CD8-positive, alpha-beta memory T cell (primary cell): ENCODE measurements around the gene ELMO1. TPM values are rescaled to one million over a fixed set of nuclear protein-coding genes. Genes with fewer than 3 reads are reported as not detected.

Source experiments
- CTCF ChIA-PET: fragments of 350-600 bp; sonication (Branson Sonifier 250); formaldehyde crosslinking; loops from one replicate; lab custom pipeline; 2021; ENCODE audit warnings: antibody characterized with exemption; lab: Charles Lee
- POLR2A ChIA-PET: fragments of 350-600 bp; sonication (Branson Sonifier 250); formaldehyde crosslinking; loops from one replicate; lab custom pipeline; 2021; ENCODE audit warnings: antibody characterized with exemption; lab: Charles Lee
- DNase-seq, 5 donors: peaks; one replicate each; pipeline versions ENCODE4 v3.0.0 to v3.0.0-alpha.2; 2020 to 2022; ENCODE audit warnings: mixed read lengths in 1 of 5
- H3K27ac ChIP-seq: one replicate; pipeline ENCODE4 v1.7.0; 2013; ENCODE audit warnings: low read depth, mild to moderate bottlenecking, low read length, moderate library complexity
- H3K27me3 ChIP-seq: 2 replicates; pipeline ENCODE4 v1.7.0; 2013; ENCODE audit warnings: low read length, mild to moderate bottlenecking; ENCODE audit not compliant: insufficient read depth, poor library complexity, severe bottlenecking
- H3K36me3 ChIP-seq: 2 replicates; pipeline ENCODE4 v1.7.0; 2013; ENCODE audit warnings: mild to moderate bottlenecking, low read length, moderate library complexity; ENCODE audit not compliant: insufficient read depth
- H3K4me1 ChIP-seq: 2 replicates; pipeline ENCODE4 v1.7.0; 2013; ENCODE audit warnings: mild to moderate bottlenecking, low read length, moderate library complexity; ENCODE audit not compliant: insufficient read depth
- H3K4me3 ChIP-seq: 2 replicates; pipeline ENCODE4 v1.7.0; 2013; ENCODE audit warnings: mild to moderate bottlenecking, low read length
- H3K9me3 ChIP-seq: 2 replicates; pipeline ENCODE4 v1.7.0; 2013; ENCODE audit warnings: mild to moderate bottlenecking, low read length
- H3K27ac Mint-ChIP-seq, 8 donors: one replicate each; pipeline ENCODE4 v1.8.0; 2020 to 2021; ENCODE audit warnings: mixed read lengths in 8 of 8, mild to moderate bottlenecking in 6 of 8, inconsistent platforms in 3 of 8, moderate library complexity in 3 of 8
- H3K27me3 Mint-ChIP-seq, 2 donors: one replicate each; pipeline ENCODE4 v1.8.0; 2020 to 2021; ENCODE audit warnings: mixed read lengths in 2 of 2, mild to moderate bottlenecking in 1 of 2, moderate library complexity in 1 of 2
- H3K36me3 Mint-ChIP-seq, 3 donors: one replicate each; pipeline ENCODE4 v1.8.0; 2020 to 2021; ENCODE audit warnings: mixed read lengths in 3 of 3, inconsistent platforms in 1 of 3, mild to moderate bottlenecking in 1 of 3
- H3K4me1 Mint-ChIP-seq, 3 donors: one replicate each; pipeline ENCODE4 v1.8.0; 2020 to 2021; ENCODE audit warnings: mixed read lengths in 3 of 3, inconsistent platforms in 1 of 3, mild to moderate bottlenecking in 1 of 3
- H3K4me3 Mint-ChIP-seq, 7 donors: one replicate each; pipeline ENCODE4 v1.8.0; 2020 to 2021; ENCODE audit warnings: mixed read lengths in 7 of 7, mild to moderate bottlenecking in 6 of 7, moderate library complexity in 4 of 7, inconsistent platforms in 2 of 7
- H3K9me3 Mint-ChIP-seq, 5 donors: one replicate each; pipeline ENCODE4 v1.8.0; 2020 to 2022; ENCODE audit warnings: mixed read lengths in 5 of 5, mild to moderate bottlenecking in 3 of 5, moderate library complexity in 2 of 5, inconsistent platforms in 1 of 5
- polyA plus RNA-seq: library from polyadenylated mRNA; unstranded; fragments of 300-500 nt; fragmentation: Illumina TruSeq; gene quantifications from one replicate; pipeline ENCODE4 v1.2.3, GENCODE V29; 2021
- total RNA-seq, 2 experiments: library from RNA; stranded (reverse); gene quantifications; one replicate each; pipeline ENCODE4 v1.2.3, GENCODE V29; 2021

The ELMO1 gene
- total and polyA plus RNA-seq, 3 experiments from 2014 or later: 65.6 to 74.4 (median 66.2) TPM

DNA sequence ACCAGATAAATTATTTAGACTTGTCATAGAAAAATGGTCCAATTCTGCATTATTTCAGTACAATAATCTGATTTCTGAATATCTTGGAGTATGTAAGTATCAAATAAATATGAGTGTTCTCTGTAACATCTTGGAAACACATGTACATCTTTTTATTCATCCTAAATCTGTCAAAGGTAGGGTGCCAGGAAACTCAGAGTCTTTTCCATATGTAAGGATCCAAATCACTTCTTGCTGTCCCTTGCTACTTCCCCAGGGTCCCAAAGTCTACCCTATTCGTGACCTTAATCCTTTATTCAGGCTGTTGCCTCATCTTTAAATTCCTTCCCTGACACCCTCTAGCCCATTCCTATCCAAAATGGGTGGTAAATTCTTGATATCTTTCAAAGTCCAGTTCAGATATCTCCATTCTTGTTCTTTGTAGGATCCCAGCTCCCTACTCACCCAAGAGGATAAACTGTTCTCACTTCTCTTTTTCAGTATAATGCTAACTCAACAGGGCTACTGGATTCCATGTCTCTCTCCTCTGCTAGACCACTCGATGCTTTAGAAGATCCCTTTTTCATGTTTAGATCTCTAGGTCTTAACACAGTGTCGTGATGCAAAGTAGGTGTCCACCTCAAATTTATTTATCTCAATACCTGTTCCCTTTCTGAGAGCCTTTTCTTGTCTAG is 493.1 kb downstream of the ELMO1 start:
- no peak for DNase-seq
- Mint-ChIP-seq H3K36me3 (peaks cover 20 to 34% (median 24%) of the 10 kb centered on the region in 3 donors), H3K4me3 (no peak overlapping the region), H3K27me3 (peaks cover 0 to 1% of the 10 kb centered on the region in 2 donors), H3K27ac (peak overlapping the region in 3 of 8 donors; percentile 30 to 53 (median 45)), H3K9me3 (peaks cover 0 to 4% (median 2%) of the 10 kb centered on the region in 5 donors), H3K4me1 (peaks cover 14 to 29% (median 22%) of the 10 kb centered on the region in 3 donors)
- Histone ChIP-seq H3K4me1 (peaks cover 6% of the 10 kb centered on the region), H3K36me3 (no peaks in the 10 kb centered on the region), H3K27me3 (no peaks in the 10 kb centered on the region), H3K9me3 (no peaks in the 10 kb centered on the region), H3K4me3 (no peak overlapping the region), H3K27ac (no peak overlapping the region)
- CTCF ChIA-PET: no interaction called here
- POLR2A ChIA-PET: no interaction called here

DNA sequence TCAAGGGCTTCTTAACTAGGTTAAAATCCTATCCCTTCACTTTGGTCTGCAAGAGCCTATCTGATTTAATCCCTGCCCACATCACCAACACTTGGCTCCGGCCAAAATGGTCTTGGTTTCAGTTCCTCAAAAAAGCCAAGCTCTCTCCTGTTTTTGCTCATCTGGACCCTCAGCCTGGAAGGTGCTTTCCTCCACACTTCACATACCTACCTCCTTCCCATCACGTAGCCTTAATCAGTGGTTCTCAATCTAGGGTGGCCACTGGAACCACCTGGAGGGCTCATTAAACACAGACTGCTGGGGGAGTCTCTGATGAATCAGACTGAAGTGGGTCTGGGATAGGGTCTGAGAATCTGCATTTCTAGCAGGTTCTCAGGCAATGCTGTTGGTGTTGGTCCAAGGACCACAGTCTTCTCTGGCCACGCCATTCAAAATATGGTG is 497.4 kb downstream of the ELMO1 start:
- H3K27me3 Mint-ChIP-seq: peaks cover 0 to 1% of the 10 kb centered on the region in 2 donors
- H3K4me3 ChIP-seq: no peak overlapping the region
- peaks cover 43 to 76% (median 56%) of the 10 kb centered on the region in 3 donors for H3K36me3 Mint-ChIP-seq
- no peaks in the 10 kb centered on the region for H3K27me3 ChIP-seq
- peak overlapping the region in 3 of 8 donors; percentile 13 to 55 (median 23) for H3K27ac Mint-ChIP-seq
- peaks cover 20 to 53% (median 23%) of the 10 kb centered on the region in 3 donors for H3K4me1 Mint-ChIP-seq
- no peaks in the 10 kb centered on the region for H3K4me1 ChIP-seq
- DNase-seq: no peak
- ChIA-PET POLR2A (no interaction called here), CTCF (no interaction called here)
- H3K9me3 ChIP-seq: no peaks in the 10 kb centered on the region
- H3K4me3 Mint-ChIP-seq: no peak overlapping the region
- H3K9me3 Mint-ChIP-seq: peaks cover 4 to 40% (median 25%) of the 10 kb centered on the region in 5 donors
- no peaks in the 10 kb centered on the region for H3K36me3 ChIP-seq
- H3K27ac ChIP-seq: no peak overlapping the region

DNA sequence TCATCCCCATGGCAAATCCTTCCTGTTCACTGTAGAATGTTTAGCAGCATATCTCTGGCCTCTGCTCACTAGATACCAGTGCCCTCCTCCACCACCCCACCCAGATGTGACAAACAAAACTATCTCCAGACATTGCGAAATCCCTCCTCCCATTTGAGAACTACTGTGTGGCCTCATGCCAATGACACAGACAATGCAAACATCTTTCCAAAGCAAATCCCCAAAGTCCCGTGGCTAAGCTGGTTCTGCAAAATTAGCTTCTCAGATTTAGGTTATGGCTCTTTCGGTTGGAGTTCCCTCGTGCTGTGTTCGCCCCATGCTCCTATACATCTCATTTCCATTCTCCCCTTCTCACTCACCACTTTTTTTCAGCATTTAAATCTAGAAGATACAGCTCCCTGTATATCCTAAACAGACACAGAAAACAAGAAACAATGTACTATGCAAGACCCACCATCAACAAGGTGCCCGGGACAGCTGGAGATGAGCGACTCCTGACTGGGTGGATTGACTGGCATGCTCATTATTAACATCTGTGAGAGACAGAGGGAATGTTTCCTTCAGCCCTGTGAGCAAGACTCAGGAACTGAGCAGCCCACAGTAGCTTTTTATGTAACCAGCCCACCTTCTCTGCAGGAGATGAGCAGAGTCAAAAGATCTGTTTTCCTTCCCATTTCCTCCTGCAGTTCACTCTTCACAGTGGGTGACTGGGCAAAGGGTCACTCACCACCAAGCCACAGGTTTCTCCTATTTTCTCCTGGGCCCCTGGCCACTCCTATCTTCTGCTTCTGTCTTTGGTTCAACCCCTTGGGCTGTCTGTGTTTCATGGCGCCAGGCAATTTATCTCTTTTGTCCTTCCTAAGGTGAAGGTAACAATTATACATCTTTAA is 498.7 kb downstream of the ELMO1 start:
- no peak overlapping the region for H3K4me3 ChIP-seq
- peaks cover 5% of the 10 kb centered on the region for H3K36me3 ChIP-seq
- H3K27me3 ChIP-seq: no peaks in the 10 kb centered on the region
- Mint-ChIP-seq H3K27ac (peak overlapping the region in 3 of 8 donors; percentile 24 to 78 (median 70)), H3K27me3 (no peaks in the 10 kb centered on the region), H3K4me1 (peaks cover 11 to 45% (median 19%) of the 10 kb centered on the region in 3 donors), H3K36me3 (peaks cover 43 to 82% (median 56%) of the 10 kb centered on the region in 3 donors), H3K4me3 (peak overlapping the region in 2 of 7 donors; percentile 26 to 30), H3K9me3 (peaks cover 4 to 52% (median 29%) of the 10 kb centered on the region in 5 donors)
- no peak overlapping the region for H3K27ac ChIP-seq
- DNase-seq: no peak
- H3K4me1 ChIP-seq: no peaks in the 10 kb centered on the region
- H3K9me3 ChIP-seq: no peaks in the 10 kb centered on the region
- POLR2A ChIA-PET: no interaction called here
- CTCF ChIA-PET: no interaction called here

DNA sequence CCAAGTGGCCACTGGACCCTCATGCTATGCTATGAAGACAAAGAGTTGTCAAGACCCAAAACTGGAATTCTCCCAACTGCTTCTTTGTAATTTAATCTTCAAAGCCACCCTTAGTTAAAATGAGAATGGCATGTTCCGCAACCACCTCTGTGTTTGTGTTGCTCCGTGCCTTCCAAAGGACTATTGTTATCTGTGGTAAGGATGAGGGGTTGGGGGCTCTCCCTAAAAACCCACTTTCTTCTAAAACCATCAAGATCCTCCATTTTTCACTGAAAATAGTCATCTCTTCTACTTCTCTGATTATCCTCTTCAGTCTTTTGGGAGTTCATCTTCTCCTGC is 502.3 kb downstream of the ELMO1 start:
- no peaks in the 10 kb centered on the region for H3K27me3 ChIP-seq
- H3K4me3 ChIP-seq: no peak overlapping the region
- POLR2A ChIA-PET: no interaction called here
- Mint-ChIP-seq H3K27me3 (no peaks in the 10 kb centered on the region), H3K36me3 (peaks cover 47 to 98% (median 76%) of the 10 kb centered on the region in 3 donors), H3K27ac (peak overlapping the region in 1 of 8 donors; percentile 76), H3K9me3 (peaks cover 20 to 88% (median 64%) of the 10 kb centered on the region in 5 donors), H3K4me3 (no peak overlapping the region), H3K4me1 (peaks cover 20 to 45% (median 22%) of the 10 kb centered on the region in 3 donors)
- no peak overlapping the region for H3K27ac ChIP-seq
- DNase-seq: no peak
- CTCF ChIA-PET: no interaction called here
- peaks cover 11% of the 10 kb centered on the region for H3K36me3 ChIP-seq
- H3K4me1 ChIP-seq: no peaks in the 10 kb centered on the region
- peaks cover 8% of the 10 kb centered on the region for H3K9me3 ChIP-seq

DNA sequence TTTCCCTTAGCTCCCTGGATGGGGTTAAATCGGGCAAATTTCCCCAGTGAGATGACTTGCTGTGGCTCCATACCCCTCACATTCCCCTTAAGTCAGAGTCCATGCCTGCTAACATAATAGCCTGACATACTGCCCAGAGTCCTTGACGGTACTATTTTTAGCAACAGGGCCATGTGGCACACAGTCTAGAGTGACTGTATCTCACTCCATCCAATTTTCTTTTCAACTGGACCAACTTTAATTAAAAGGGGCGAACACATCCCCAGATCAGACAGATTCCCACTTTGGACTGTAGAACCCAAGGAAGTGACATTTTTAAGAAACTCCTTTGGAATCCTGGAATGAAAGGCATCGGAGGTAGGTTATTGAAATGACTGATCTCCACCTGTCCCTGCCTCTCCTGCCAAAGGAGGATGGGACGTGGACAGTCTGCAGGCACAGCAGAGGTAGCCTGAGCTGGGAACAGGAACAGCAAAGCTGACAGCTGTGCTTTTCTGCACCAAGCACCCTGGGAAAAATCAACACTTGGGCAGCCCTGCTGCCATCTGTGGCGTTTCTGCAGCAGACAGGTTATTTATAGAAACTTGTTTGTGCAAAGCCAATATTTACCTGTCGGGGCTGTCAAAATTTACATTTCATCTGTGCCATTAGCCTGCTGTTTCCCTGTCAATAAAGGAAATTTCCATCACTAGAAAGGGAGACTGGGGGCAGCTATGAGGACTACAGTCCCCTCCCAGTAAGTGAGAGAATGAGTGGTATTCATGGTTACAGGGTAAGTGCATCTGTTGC is 502.9 kb downstream of the ELMO1 start:
- no peak overlapping the region for H3K27ac ChIP-seq
- ChIA-PET CTCF (no interaction called here), POLR2A (no interaction called here)
- no peak overlapping the region for H3K4me3 ChIP-seq
- H3K27me3 ChIP-seq: no peaks in the 10 kb centered on the region
- no peak for DNase-seq
- Mint-ChIP-seq H3K27me3 (no peaks in the 10 kb centered on the region), H3K36me3 (peaks cover 45 to 98% (median 76%) of the 10 kb centered on the region in 3 donors), H3K27ac (peak overlapping the region in 1 of 8 donors; percentile 47), H3K9me3 (peaks cover 25 to 91% (median 69%) of the 10 kb centered on the region in 5 donors), H3K4me1 (peaks cover 20 to 43% (median 22%) of the 10 kb centered on the region in 3 donors), H3K4me3 (no peak overlapping the region)
- no peaks in the 10 kb centered on the region for H3K4me1 ChIP-seq
- H3K9me3 ChIP-seq: peaks cover 11% of the 10 kb centered on the region
- peaks cover 11% of the 10 kb centered on the region for H3K36me3 ChIP-seq

DNA sequence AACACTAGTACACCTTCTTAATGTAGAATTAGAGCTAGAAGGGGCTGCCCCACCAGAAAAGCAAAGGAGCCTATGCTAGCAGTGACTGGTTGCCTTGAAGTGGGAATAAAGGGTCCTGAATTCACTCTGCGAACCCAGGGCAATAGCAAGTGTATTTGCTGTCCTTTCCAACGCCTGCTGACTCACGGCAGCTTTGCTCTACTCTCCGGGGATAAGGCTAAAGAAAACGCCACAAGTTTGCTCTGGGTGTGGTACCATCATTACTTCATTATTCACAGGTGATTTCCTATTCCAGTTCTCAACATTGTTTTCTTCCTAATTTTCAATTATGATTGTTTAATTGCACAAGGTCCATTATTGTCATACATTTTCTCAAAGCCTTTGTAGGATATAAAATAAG is 503.8 kb downstream of the ELMO1 start:
- Mint-ChIP-seq H3K27me3 (no peaks in the 10 kb centered on the region), H3K4me3 (no peak overlapping the region), H3K4me1 (peaks cover 18 to 46% (median 29%) of the 10 kb centered on the region in 3 donors), H3K27ac (peak overlapping the region in 1 of 8 donors; percentile 77), H3K9me3 (peaks cover 32 to 94% (median 77%) of the 10 kb centered on the region in 5 donors), H3K36me3 (peaks cover 45 to 98% (median 76%) of the 10 kb centered on the region in 3 donors)
- no peaks in the 10 kb centered on the region for H3K27me3 ChIP-seq
- H3K4me1 ChIP-seq: peaks cover 2% of the 10 kb centered on the region
- H3K9me3 ChIP-seq: peaks cover 21% of the 10 kb centered on the region
- no peak overlapping the region for H3K27ac ChIP-seq
- peaks cover 11% of the 10 kb centered on the region for H3K36me3 ChIP-seq
- ChIA-PET CTCF (no interaction called here), POLR2A (no interaction called here)
- no peak for DNase-seq
- no peak overlapping the region for H3K4me3 ChIP-seq

DNA sequence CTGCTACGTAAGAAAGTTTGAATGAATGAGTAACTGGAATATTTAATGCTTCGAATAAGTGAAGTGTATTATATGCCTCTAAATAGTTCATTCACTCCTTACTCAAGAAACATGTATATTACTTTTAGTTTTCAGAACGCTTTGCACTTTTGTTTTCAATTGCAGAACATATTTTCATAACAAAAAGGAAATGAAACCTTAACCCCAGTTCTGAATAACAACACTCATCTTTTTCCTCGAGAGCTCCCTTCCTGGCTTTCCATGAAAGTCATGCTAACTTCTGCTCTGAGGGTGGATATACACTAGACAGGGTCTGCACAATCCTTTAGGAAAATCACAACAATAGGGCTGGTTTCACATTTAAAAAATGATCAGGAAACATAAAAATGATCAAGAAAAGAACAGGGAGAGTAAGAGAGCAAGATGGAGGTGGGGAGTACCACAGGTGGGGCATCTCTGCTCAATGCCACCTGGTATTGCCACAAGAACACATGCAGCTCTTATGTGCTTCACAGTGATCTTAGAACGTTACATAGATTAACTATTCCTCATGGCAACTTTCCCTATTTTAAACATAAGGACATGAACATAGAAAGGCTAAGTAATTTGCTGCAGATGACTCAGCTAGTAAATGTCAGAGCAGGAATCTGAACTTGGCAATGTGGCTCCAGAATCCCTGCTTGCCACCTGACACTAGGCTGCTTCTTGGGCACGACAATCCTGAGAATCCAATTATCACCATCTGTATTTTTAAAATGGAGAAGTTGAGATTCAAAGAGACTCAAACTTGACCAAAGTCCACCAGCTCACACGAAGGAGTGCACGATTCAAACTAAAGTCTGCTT is 504.9 kb downstream of the ELMO1 start:
- no peak overlapping the region for H3K4me3 Mint-ChIP-seq
- H3K9me3 Mint-ChIP-seq: peaks cover 32 to 95% (median 80%) of the 10 kb centered on the region in 5 donors
- DNase-seq: no peak
- POLR2A ChIA-PET: no interaction called here
- Histone ChIP-seq H3K9me3 (peaks cover 31% of the 10 kb centered on the region), H3K27ac (no peak overlapping the region), H3K4me3 (no peak overlapping the region), H3K36me3 (peaks cover 11% of the 10 kb centered on the region), H3K4me1 (peaks cover 9% of the 10 kb centered on the region), H3K27me3 (no peaks in the 10 kb centered on the region)
- no peaks in the 10 kb centered on the region for H3K27me3 Mint-ChIP-seq
- H3K4me1 Mint-ChIP-seq: peaks cover 19 to 45% (median 37%) of the 10 kb centered on the region in 3 donors
- peaks cover 39 to 96% (median 77%) of the 10 kb centered on the region in 3 donors for H3K36me3 Mint-ChIP-seq
- H3K27ac Mint-ChIP-seq: peak overlapping the region in 1 of 8 donors; percentile 38
- CTCF ChIA-PET: no interaction called here
